Endothelial cell of umbilical vein (primary cell): ENCODE data around the gene NME4. TPM values are rescaled to one million over a fixed set of nuclear protein-coding genes. Genes with fewer than 3 reads are reported as not detected.

Experiments
- BruUV-seq: library from RNA; stranded (reverse); fragments of 400-500 nt; replicated peaks from 2 replicates; lab custom pipeline; 2021; lab: Mats Ljungman, UMichigan
- CTCF ChIA-PET: fragments of 300-600, 350-600 bp; sonication (Branson Sonifier 250); formaldehyde crosslinking; loops from one replicate; lab custom pipeline; 2021; ENCODE audit warnings: antibody characterized with exemption, inconsistent platforms; lab: Charles Lee
- POLR2A ChIA-PET: fragments of 300-600, 350-600 bp; sonication (Branson Sonifier 250); formaldehyde crosslinking; loops from one replicate; lab custom pipeline; 2021; ENCODE audit warnings: antibody characterized with exemption, inconsistent platforms; lab: Charles Lee
- DNase-seq: peaks from one replicate; pipeline ENCODE4 v3.0.0-alpha.2; 2011; ENCODE audit warnings: low read depth, low spot score
- FAIRE-seq: peaks from 2 replicates; lab custom pipeline; 2011; peaks lifted over from hg19 to GRCh38; lab: Jason Lieb, UNC
- H2AFZ ChIP-seq: 2 replicates; pipeline ENCODE4 v1.6.0; 2012; ENCODE audit warnings: low read depth, low read length, control low read depth, inconsistent platforms
- H3K27ac ChIP-seq: 2 replicates; pipeline ENCODE4 v1.5.1; 2011; ENCODE audit warnings: low read depth, mild to moderate bottlenecking, control low read depth, low read length, moderate library complexity; ENCODE audit not compliant: insufficient read depth
- H3K27me3 ChIP-seq, 2 experiments: 2 replicates each; pipeline versions ENCODE4 v1.6.0 to v1.6.1; 2011; ENCODE audit warnings: low read length in 2 of 2, mixed read lengths in 1 of 2; ENCODE audit not compliant: control insufficient read depth in 2 of 2, insufficient read depth in 2 of 2
- H3K36me3 ChIP-seq, 2 experiments: 2 replicates in 1 of 2; 3 replicates in 1 of 2; pipeline ENCODE4 v1.5.1; 2011; ENCODE audit warnings: low read length in 2 of 2, mild to moderate bottlenecking in 1 of 2, moderate library complexity in 1 of 2; ENCODE audit not compliant: control insufficient read depth in 2 of 2, insufficient read depth in 2 of 2; ENCODE audit errors: extremely low read depth in 1 of 2
- H3K4me1 ChIP-seq: 3 replicates; pipeline ENCODE4 v1.5.1; 2011; ENCODE audit warnings: mild to moderate bottlenecking, low read length; ENCODE audit not compliant: control insufficient read depth, insufficient read depth; ENCODE audit errors: extremely low read depth
- H3K4me2 ChIP-seq: 2 replicates; pipeline ENCODE4 v1.6.1; 2011; ENCODE audit warnings: low read length, control low read depth, mixed read lengths; ENCODE audit not compliant: insufficient read depth
- H3K4me3 ChIP-seq, 3 experiments: fragments of 200-600 bp in 1 of 3; sonication (generic), shearing (Covaris generic) in 1 of 3; replicated peaks in 1 of 3; 2 replicates each; pipeline ENCODE4 v1.5.1; 2011 to 2016; ENCODE audit warnings: control low read depth in 3 of 3, low read length in 3 of 3, mild to moderate bottlenecking in 2 of 3, inconsistent platforms in 1 of 3, low read depth in 1 of 3, moderate library complexity in 1 of 3; ENCODE audit not compliant: insufficient read depth in 1 of 3
- H3K79me2 ChIP-seq: 2 replicates; pipeline ENCODE4 v1.6.0; 2012; ENCODE audit warnings: low read length, inconsistent platforms; ENCODE audit not compliant: control insufficient read depth, insufficient read depth
- H3K9ac ChIP-seq: replicated peaks from 2 replicates; pipeline ENCODE3; 2011; ENCODE audit warnings: low read length, control low read depth; ENCODE audit not compliant: insufficient read depth; ENCODE audit errors: extremely low read depth
- H3K9me1 ChIP-seq: replicated peaks from 3 replicates; pipeline ENCODE4 v1.6.0; 2011; ENCODE audit warnings: mild to moderate bottlenecking, low read length; ENCODE audit not compliant: control insufficient read depth, insufficient read depth; ENCODE audit errors: extremely low read depth
- H3K9me3 ChIP-seq: replicated peaks from 2 replicates; pipeline ENCODE4 v1.5.1; 2012; ENCODE audit warnings: low read length, inconsistent platforms; ENCODE audit not compliant: control insufficient read depth, insufficient read depth
- H4K20me1 ChIP-seq: replicated peaks from 2 replicates; pipeline ENCODE3; 2011; ENCODE audit warnings: mild to moderate bottlenecking, low read length; ENCODE audit not compliant: control insufficient read depth, insufficient read depth; ENCODE audit errors: extremely low read depth
- CTCF ChIP-seq, 2 donors: IDR thresholded peaks; 1 replicate in 1 of 2; 2 replicates in 1 of 2; pipeline ENCODE4 v1.5.1; 2011; ENCODE audit warnings: low read length in 2 of 2, mild to moderate bottlenecking in 2 of 2, moderate library complexity in 2 of 2, control low read depth in 1 of 2, inconsistent platforms in 1 of 2, low read depth in 1 of 2; ENCODE audit not compliant: insufficient read depth in 1 of 2; ENCODE audit errors: extremely low read depth in 1 of 2
- EZH2 ChIP-seq: IDR thresholded peaks from 2 replicates; pipeline ENCODE4 v1.6.1; 2012; ENCODE audit warnings: borderline replicate concordance, low read depth, mild to moderate bottlenecking, moderate library complexity, low read length, inconsistent platforms; ENCODE audit not compliant: severe bottlenecking
- FOS ChIP-seq: IDR thresholded peaks from 2 replicates; pipeline ENCODE4 v1.6.1; 2011; ENCODE audit warnings: mild to moderate bottlenecking, low read length, moderate library complexity, borderline replicate concordance; ENCODE audit not compliant: insufficient read depth
- GATA2 ChIP-seq: IDR thresholded peaks from 2 replicates; pipeline ENCODE4 v1.7.0; 2011; ENCODE audit warnings: low read depth, mild to moderate bottlenecking, moderate library complexity, mixed read lengths, low read length; ENCODE audit not compliant: insufficient read length, insufficient read depth
- JUN ChIP-seq: IDR thresholded peaks from 2 replicates; pipeline ENCODE4 v1.6.1; 2011; ENCODE audit warnings: borderline replicate concordance, low read depth; ENCODE audit not compliant: insufficient read length, insufficient read depth
- MAX ChIP-seq: IDR thresholded peaks from 2 replicates; pipeline ENCODE4 v1.6.1; 2011; ENCODE audit not compliant: insufficient read depth, insufficient read length
- MYC ChIP-seq: IDR thresholded peaks from one replicate; pipeline ENCODE4 v1.6.1; 2011; ENCODE audit warnings: mild to moderate bottlenecking, low read depth, low read length
- POLR2A ChIP-seq: IDR thresholded peaks from 2 replicates; pipeline ENCODE4 v1.6.1; 2012; ENCODE audit warnings: low read depth, mild to moderate bottlenecking, control low read depth, low read length
- POLR2AphosphoS5 ChIP-seq: IDR thresholded peaks from 2 replicates; pipeline ENCODE4 v1.6.1; 2012; ENCODE audit warnings: low read depth, mild to moderate bottlenecking, control low read depth, low read length, moderate library complexity; ENCODE audit not compliant: insufficient read depth
- dilution Hi-C: fragments of 300-500 bp; cut with MboI; formaldehyde crosslinking; loops from one replicate; pipeline ENCODE4 v1.15.0; 2019; ENCODE audit warnings: low sequenced_read_pairs; ENCODE audit not compliant: extremely low pct_ligation_motif_present
- intact Hi-C: fragments of 100-400 bp; cut with micrococcal nuclease; formaldehyde crosslinking; loops from one replicate; pipeline ENCODE4 v1.10.0; 2022
- polyA plus RNA-seq, 4 experiments: library from polyadenylated mRNA; depleted of rRNA in 3 of 4; stranded (reverse) in 3 of 4; unstranded in 1 of 4; fragments of >200 nt; gene quantifications; 2 replicates each; pipeline versions ENCODE4 v1.2.1 to v1.2.3, GENCODE V29; 2011 to 2012; ENCODE audit warnings: missing spikeins in 1 of 4
- total RNA-seq: library from RNA; stranded (reverse); gene quantifications from 2 replicates; pipeline ENCODE4 v1.2.3, GENCODE V29; 2021

The NME4 gene
- total and polyA plus RNA-seq, 2 donors (not counting 3 experiments of a cell fraction or from before 2014, with no cell fraction given) = 170 to 264 TPM

GRCh38 chr16:370443-370842, 26.6 kb upstream of the NME4 start, which contains the start of gene MRPL28:
Gene MRPL28, minus strand, starts transcription at chr16:370538. Its CDS starts 320 bp downstream, at chr16:370218.
- no TSS peak for BruUV-seq
- Histone ChIP-seq H3K27me3 (no peaks in the 10 kb centered on the region), H3K27ac (no peak within 1 kb of the TSS), H3K4me3 (peak within 1 kb of the TSS in 2 of 3 experiments; percentile 3 to 47), H3K9me1 (no peaks in the 10 kb centered on the region), H3K79me2 (no peaks in the 10 kb centered on the region), H3K36me3 (peaks cover 7 to 48% of the 10 kb centered on the region in 2 experiments), H4K20me1 (no peaks in the 10 kb centered on the region), H2AFZ (no peak within 1 kb of the TSS), H3K9me3 (no peaks in the 10 kb centered on the region), H3K4me2 (peak within 1 kb of the TSS; percentile 39), H3K9ac (peak within 1 kb of the TSS; percentile 29), H3K4me1 (peaks cover 8% of the 10 kb centered on the region)
- dilution Hi-C loops (no loop called here), intact Hi-C loops (loop anchor here (1.0 kb wide), 2 partner anchors 11 to 17 kb away; partner anchors contain the start of gene PGAP6)
- TF ChIP-seq CTCF (IDR thresholded peaks at IDR 0.05; ENCODE audit: extremely low read depth in 1 of 2, insufficient read depth in 1 of 2, low read depth in 1 of 2, low read length in 2 of 2) (no peak), JUN (no peak), MYC (no peak), POLR2A (peak; percentile 71), POLR2AphosphoS5 (peak; percentile 82), EZH2 (no peak), MAX (no peak), GATA2 (no peak), FOS (no peak)
- FAIRE-seq = peak; percentile 97
- ChIA-PET CTCF (interaction anchor here (0.8 to 1.8 kb wide), 5 partner anchors 9 to 266 kb away, joined by 3 to 13 read pairs (median 4); partner anchors contain the start of gene AXIN1), POLR2A (no interaction called here)
- DNase-seq = peak; percentile 96
